LHCN-M2 (cell line): ENCODE measurements around the gene PRR20E. TPM values are rescaled to one million over a fixed set of nuclear protein-coding genes. Genes with fewer than 3 reads are reported as not detected.
"Not testable (repeated sequence)": the region's sequence is repeated elsewhere in the genome, so short reads cannot be mapped to it uniquely, and the experiment has no call there.

ENCODE experiments used
- DNase-seq: peaks from one replicate; pipeline ENCODE4 v3.0.0-alpha.2; 2012; ENCODE audit warnings: low read depth
- polyA plus RNA-seq: library from polyadenylated mRNA; unstranded; fragments of >200 nt; gene quantifications from one replicate; pipeline ENCODE4 v1.2.1, GENCODE V29; 2012; ENCODE audit warnings: missing spikeins
- total RNA-seq: library from RNA; depleted of rRNA; stranded (reverse); fragments of >200 nt; gene quantifications from 2 replicates; pipeline ENCODE4 v1.2.3, GENCODE V29; 2014; rRNA removed

PRR20E gene
- not detected in 2 replicates for total RNA-seq
- not detected for polyA plus RNA-seq

DNA sequence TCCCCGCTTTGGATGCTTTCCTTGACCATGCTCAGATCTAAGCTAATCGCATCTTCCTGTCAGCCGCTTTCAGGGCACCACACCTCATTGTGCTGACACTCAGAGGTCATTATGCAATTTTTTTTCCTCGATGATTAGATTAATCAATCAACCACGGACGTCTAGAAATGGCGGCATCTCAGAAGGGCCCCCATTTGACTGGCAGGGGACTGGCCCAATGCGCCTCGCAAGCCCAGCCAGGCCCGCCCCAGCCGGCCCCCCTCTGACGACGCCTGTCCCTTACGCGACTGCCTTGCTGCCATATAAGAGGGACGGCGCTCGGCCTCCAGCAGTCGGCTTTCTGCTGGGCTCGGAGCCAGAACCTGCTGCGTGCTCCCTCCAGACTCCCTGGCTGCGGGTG lies at the start of gene PRR20E:
TSS of gene PRR20E (plus strand) at position 301 of the 400 bp plus-strand sequence. CDS start 387 bp downstream, outside the sequence.
- not testable (repeated sequence) for DNase-seq

DNA sequence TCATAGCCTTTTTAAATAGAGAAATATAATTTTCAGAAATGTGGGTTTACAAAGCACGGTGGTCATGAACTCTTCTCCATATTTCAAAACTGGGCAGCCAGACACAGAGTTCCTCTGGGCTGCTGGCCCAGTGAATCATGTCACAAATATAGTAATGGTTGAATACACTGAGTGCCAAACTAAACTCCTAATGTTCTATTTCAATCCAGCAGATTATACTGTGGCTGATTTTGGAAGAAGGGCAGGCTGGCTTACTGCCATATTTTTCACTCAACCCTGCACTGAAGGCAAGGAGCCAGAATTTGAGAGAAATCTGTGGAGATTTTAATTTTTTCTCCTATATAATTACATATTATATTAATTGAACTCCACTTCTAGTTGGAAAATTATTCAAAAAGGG lies 43.3 kb upstream of the PRR20E start:
- no peak for DNase-seq

DNA sequence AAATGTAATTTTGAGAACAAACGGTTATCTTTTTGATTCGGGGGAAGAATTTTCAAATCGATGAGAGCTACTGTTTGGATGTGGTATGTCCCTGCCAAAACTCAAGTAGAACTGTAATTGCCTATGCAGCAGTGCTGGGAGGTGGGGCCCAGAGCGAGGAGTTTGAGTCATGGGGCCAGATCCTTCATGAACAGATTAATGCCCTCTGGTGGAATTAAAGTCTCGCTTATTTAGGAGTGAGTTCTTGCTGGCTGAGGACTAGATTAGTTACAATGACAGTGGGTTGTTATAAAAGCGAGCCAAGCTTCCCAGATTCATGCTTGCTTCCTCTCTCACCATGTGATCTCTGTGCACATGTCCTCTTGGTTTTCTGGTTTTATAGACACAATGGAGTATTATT lies 38.1 kb upstream of the PRR20E start:
- DNase-seq: no peak

DNA sequence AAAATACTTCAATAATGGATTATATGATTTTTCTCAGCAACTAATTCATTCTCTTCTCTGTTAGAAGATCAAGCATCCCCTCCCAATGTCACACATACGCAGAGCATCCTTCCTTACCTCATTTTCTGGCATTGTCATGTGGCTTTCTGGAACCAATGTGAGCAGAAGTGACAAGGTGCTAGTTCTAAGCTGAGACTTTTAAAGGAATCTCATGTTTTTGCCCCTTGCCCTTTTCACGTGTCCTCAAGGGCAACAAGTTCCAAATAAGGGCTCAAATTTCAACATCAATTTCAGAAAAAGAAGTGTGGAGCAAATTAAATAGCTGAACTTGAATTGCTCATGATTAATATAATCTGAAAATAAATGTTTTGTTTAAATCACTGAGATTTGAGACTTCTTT lies 30.9 kb upstream of the PRR20E start:
- DNase-seq: no peak

DNA sequence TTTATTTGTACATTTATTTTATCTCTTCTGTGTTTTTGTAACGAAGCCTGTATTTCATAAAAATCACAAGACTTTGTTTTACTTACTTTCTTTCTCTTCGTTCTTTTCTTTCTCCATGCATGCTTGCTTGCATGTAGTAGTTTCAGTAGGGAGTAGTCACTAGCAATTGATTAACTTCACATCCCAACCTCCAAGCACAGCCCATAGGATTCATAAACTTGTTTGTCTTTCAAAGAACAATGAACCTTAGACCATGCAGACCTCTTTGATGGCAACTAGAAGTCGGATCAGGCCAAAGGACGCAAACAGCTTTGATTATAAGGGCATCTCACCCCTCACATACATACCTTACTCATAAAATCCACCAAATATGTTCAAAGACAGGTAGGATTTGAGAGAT lies 29.4 kb upstream of the PRR20E start:
- DNase-seq: no peak

DNA sequence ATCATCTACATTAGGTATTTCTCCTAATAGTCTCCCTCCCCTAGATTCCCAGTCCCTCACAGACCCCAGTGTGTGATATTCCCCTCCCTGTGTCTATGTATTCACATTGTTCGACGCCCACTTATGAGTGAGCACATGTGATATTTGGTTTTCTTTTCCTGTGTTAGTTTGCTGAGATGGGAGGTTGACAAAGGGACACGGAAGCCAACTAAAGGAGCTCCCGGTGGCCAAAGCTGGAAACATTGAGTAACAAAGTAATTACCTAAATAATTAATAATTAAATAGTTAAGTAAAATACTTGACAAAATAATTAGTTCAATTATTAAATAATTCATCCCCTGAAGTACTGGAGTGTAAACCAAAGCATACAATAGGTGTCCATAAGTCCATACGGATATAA lies 28.0 kb upstream of the PRR20E start:
- DNase-seq: no peak

DNA sequence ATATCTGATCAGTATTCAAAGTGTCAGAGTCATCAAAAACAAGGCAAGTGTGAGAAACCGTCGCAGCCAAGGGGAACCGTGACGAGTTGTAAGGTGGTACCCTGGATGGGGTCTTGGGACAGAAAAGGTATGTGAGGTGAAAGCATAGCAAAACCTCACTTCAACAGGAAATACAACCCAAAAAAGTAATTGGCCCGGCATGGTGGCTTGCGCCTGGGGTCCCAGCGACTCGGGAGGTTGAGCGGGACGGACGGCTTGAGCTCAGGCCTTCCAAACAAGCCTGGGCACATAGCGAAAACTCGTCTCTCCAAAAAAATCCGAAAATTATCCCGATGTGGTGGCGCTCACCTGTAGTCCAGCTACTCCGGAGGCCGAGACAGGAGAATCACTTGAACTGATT lies 27.2 kb upstream of the PRR20E start:
- DNase-seq: not testable (repeated sequence)

DNA sequence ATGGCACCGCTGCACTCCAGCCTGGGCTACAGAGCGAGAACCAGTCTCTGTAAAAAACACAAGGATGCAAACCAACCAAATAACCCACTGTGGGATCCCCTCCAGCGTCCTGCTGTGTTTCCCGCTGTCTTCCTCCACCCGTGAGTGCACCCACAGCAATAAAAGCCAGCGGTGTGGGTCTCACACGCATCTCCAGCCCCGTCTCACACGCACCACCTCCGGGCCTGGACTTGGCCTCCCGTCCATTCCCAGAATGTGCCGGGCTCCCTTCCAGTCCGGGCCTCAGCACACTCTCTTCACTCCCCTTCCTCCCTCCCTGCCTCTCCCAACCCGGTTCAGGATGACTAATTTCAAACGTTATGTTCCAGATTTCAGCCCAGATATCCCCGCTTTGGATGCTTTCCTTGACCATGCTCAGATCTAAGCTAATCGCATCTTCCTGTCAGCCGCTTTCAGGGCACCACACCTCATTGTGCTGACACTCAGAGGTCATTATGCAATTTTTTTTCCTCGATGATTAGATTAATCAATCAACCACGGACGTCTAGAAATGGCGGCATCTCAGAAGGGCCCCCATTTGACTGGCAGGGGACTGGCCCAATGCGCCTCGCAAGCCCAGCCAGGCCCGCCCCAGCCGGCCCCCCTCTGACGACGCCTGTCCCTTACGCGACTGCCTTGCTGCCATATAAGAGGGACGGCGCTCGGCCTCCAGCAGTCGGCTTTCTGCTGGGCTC lies 26.6 kb upstream of the PRR20E start, which contains the start of gene PRR20A:
TSS of gene PRR20A (plus strand) at position 684 of the 734 bp plus-strand sequence. CDS start 387 bp downstream, outside the sequence.
- not testable (repeated sequence) for DNase-seq

DNA sequence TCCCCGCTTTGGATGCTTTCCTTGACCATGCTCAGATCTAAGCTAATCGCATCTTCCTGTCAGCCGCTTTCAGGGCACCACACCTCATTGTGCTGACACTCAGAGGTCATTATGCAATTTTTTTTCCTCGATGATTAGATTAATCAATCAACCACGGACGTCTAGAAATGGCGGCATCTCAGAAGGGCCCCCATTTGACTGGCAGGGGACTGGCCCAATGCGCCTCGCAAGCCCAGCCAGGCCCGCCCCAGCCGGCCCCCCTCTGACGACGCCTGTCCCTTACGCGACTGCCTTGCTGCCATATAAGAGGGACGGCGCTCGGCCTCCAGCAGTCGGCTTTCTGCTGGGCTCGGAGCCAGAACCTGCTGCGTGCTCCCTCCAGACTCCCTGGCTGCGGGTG lies 19.8 kb upstream of the PRR20E start, which contains the start of gene PRR20B:
TSS of gene PRR20B (plus strand) at position 301 of the 400 bp plus-strand sequence. CDS start 387 bp downstream, outside the sequence.
- DNase-seq: not testable (repeated sequence)

DNA sequence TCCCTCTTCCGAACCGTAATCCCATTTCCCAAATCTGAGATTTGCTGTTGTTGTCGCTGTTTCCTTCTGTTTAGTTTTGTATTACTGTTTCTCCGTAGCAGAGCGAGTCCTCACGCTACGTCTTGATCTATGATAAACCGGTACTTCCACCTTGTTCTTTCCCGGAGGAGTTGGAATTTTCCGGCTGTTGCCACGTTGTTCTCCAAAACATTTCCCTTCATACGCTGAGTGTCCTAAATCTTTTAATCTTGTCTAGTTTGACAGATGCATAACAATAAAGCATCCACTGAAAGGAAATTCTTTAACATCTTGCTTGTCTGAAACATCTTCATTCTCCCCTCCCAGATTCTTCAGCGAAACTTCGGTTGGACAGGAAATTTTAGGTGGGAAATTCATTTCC lies 18.9 kb upstream of the PRR20E start:
- not testable (repeated sequence) for DNase-seq

DNA sequence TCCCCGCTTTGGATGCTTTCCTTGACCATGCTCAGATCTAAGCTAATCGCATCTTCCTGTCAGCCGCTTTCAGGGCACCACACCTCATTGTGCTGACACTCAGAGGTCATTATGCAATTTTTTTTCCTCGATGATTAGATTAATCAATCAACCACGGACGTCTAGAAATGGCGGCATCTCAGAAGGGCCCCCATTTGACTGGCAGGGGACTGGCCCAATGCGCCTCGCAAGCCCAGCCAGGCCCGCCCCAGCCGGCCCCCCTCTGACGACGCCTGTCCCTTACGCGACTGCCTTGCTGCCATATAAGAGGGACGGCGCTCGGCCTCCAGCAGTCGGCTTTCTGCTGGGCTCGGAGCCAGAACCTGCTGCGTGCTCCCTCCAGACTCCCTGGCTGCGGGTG lies 13.2 kb upstream of the PRR20E start, which contains the start of gene PRR20C:
TSS of gene PRR20C (plus strand) at position 301 of the 400 bp plus-strand sequence. CDS start 387 bp downstream, outside the sequence.
- DNase-seq: not testable (repeated sequence)

DNA sequence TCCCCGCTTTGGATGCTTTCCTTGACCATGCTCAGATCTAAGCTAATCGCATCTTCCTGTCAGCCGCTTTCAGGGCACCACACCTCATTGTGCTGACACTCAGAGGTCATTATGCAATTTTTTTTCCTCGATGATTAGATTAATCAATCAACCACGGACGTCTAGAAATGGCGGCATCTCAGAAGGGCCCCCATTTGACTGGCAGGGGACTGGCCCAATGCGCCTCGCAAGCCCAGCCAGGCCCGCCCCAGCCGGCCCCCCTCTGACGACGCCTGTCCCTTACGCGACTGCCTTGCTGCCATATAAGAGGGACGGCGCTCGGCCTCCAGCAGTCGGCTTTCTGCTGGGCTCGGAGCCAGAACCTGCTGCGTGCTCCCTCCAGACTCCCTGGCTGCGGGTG lies 6.7 kb upstream of the PRR20E start, which contains the start of gene PRR20D:
TSS of gene PRR20D (plus strand) at position 301 of the 400 bp plus-strand sequence. CDS start 387 bp downstream, outside the sequence.
- not testable (repeated sequence) for DNase-seq

DNA sequence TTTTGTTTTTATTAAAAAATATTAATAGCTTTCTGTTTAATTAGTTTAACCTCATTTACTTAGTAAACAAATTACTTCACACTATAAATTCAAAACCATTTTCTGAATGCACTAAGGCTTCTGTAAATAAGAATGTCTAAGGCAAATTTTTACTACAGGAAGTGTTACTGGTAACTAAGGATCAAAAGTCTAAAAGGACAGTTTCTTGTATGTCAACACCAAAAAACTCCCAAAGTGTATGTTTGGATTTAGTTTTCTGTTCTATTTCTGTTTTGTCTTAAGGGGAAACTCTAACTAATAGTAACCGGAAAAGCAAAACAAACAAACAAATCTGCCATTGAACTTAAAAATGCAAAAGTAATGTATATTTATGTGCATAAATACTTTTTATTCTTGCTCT lies 24.7 kb downstream of the PRR20E start:
- no peak for DNase-seq

DNA sequence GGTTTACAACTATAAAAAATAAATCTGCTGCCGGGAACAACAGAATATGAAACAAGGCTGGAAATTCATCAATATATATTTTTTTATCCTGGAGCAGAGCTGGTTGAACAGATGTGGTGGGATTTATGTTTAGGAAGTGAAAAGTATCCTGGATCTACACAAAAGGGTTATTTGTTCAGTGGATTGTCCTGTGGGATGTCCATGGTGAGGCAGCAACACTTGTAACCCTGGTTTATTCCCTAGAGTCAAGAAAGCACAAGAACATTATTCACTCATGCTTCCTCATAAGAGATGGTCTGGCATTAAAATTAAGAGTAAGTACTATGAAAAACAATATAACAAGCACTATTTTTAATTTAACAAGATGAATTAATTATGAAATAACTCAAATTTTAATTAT lies 46.0 kb downstream of the PRR20E start:
- DNase-seq: no peak

Other genes with a start within 250 kb of the PRR20E start
- not detected in 2 replicates for gene PRR20A, start 26.3 kb upstream of the PRR20E start, total RNA-seq
- not detected in 2 replicates for gene PRR20B, start 19.7 kb upstream of the PRR20E start, total RNA-seq
- not detected in 2 replicates for gene PRR20C, start 13.1 kb upstream of the PRR20E start, total RNA-seq
- not detected in 2 replicates for gene PRR20D, start 6.6 kb upstream of the PRR20E start, total RNA-seq